Measurements from ENCODE around the gene PID1. TPM values are rescaled to one million over a fixed set of nuclear protein-coding genes. Genes with fewer than 3 reads are reported as not detected.

The PID1 gene
- total RNA-seq, 1 experiment from 2014 or later: 2.6 TPM

- no peaks in the 10 kb centered on the region for H3K4me1 Mint-ChIP-seq
- ChIA-PET CTCF (no interaction called here), POLR2A (no interaction called here)
- no peak overlapping the region for H3K27ac Mint-ChIP-seq
- no peak overlapping the region for H3K4me3 Mint-ChIP-seq
- ATAC-seq (no peak), DNase-seq (ENCODE audit: low spot score) (no peak)
- H3K9me3 Mint-ChIP-seq: peaks cover 20% of the 10 kb centered on the region
- TF ChIP-seq NR1H2 (CRISPR knock-in tag; IDR thresholded peaks at IDR 0.05): no peak
- no peak for TF ChIP-seq CDX4 (CRISPR knock-in tag; IDR thresholded peaks at IDR 0.05; ENCODE audit: borderline replicate concordance)
- TF ChIP-seq ETV6 (CRISPR knock-in tag; IDR thresholded peaks at IDR 0.05): no peak
- no peak for TF ChIP-seq PRDM15 (CRISPR knock-in tag; IDR thresholded peaks at IDR 0.05)
- TF ChIP-seq SP1 (CRISPR knock-in tag; conservative IDR thresholded peaks at IDR 0.05): no peak
- TF ChIP-seq CREB1 (CRISPR knock-in tag; IDR thresholded peaks at IDR 0.05): no peak
- no peak for TF ChIP-seq TP53 (CRISPR knock-in tag; IDR thresholded peaks at IDR 0.05)
- no peak for TF ChIP-seq ATF1 (CRISPR knock-in tag; IDR thresholded peaks at IDR 0.05)
- TF ChIP-seq CBFB (CRISPR knock-in tag; IDR thresholded peaks at IDR 0.05; ENCODE audit: low read depth): no peak
- no peaks in the 10 kb centered on the region for H3K36me3 Mint-ChIP-seq
- H3K27me3 Mint-ChIP-seq (ENCODE audit: low read depth): no peaks in the 10 kb centered on the region; the same call in 1 of the 2 replicates
Measured at GRCh38 chr2:229064749-229065148, 206.3 kb downstream of the PID1 start.

- Mint-ChIP-seq H3K27me3 (ENCODE audit: low read depth) (no peaks in the 10 kb centered on the region; the same call in 1 of the 2 replicates), H3K4me1 (peaks cover 10% of the 10 kb centered on the region), H3K9me3 (0 out of 2 replicates have a peak, but pooled peaks cover 3% of the 10 kb centered on the region), H3K36me3 (no peaks in the 10 kb centered on the region), H3K27ac (no peak overlapping the region), H3K4me3 (no peak overlapping the region)
- DNase-seq (ENCODE audit: low spot score): no peak
- ATAC-seq: no peak
- TF ChIP-seq NR1H2 (CRISPR knock-in tag; IDR thresholded peaks at IDR 0.05): no peak
- TF ChIP-seq SP1 (CRISPR knock-in tag; conservative IDR thresholded peaks at IDR 0.05): no peak
- TF ChIP-seq IRF2 (CRISPR knock-in tag; IDR thresholded peaks at IDR 0.05; ENCODE audit: borderline replicate concordance, low read depth): no peak
- no peak for TF ChIP-seq ZNF416 (CRISPR knock-in tag; IDR thresholded peaks at IDR 0.05)
- ChIA-PET CTCF (no interaction called here), POLR2A (no interaction called here)
Measured at GRCh38 chr2:229060147-229060546, 210.9 kb downstream of the PID1 start.

DNA sequence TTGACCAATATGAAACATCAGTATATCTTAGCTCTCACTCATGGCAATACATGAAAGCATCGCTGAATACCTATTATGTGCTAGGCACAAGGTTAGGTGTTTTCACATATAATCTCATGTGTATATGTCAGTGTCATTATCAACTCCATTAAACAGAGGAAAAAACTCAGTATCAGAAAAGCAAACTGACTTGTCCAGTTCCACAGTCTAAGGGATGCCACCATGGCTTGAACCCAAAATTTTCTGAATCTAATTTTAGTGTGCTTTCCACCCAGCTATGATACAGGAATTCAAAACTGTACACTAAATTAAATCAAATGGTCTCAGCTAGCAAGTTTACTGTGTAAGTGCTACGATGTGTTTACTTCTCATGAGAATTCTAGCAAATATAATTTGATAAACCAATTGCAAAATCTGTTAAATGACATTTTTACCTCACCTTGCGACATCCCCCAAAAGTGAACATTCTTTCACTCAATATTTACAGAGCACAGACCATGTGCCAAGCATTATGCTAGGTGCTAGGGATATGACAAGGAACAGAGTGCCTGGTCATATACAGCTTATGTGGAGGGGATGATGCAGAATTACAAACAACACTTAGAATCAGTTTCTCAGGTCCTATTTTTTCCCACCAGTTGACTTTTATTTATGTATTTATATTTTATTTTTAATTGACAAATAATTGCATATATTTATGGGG is 211.6 kb downstream of the PID1 start:
- no peak for ATAC-seq
- Mint-ChIP-seq H3K4me3 (no peak overlapping the region), H3K36me3 (no peaks in the 10 kb centered on the region), H3K4me1 (peaks cover 10% of the 10 kb centered on the region), H3K27me3 (ENCODE audit: low read depth) (no peaks in the 10 kb centered on the region; the same call in 1 of the 2 replicates), H3K9me3 (0 out of 2 replicates have a peak, but pooled peaks cover 3% of the 10 kb centered on the region), H3K27ac (no peak overlapping the region)
- ChIA-PET CTCF (no interaction called here), POLR2A (no interaction called here)
- no peak for DNase-seq (ENCODE audit: low spot score)
- TF ChIP-seq ZMAT4 (CRISPR knock-in tag; IDR thresholded peaks at IDR 0.05) (no peak), ZNF219 (CRISPR knock-in tag; IDR thresholded peaks at IDR 0.05; ENCODE audit: borderline replicate concordance) (no peak), ZNF263 (CRISPR knock-in tag; IDR thresholded peaks at IDR 0.05; ENCODE audit: low read depth) (no peak), ELF4 (CRISPR knock-in tag; IDR thresholded peaks at IDR 0.05; ENCODE audit: low read depth) (no peak), HMGXB4 (CRISPR knock-in tag; IDR thresholded peaks at IDR 0.05) (no peak), ZNF671 (CRISPR knock-in tag; IDR thresholded peaks at IDR 0.05) (no peak), KAT7 (CRISPR knock-in tag; IDR thresholded peaks at IDR 0.05; ENCODE audit: borderline replicate concordance) (no peak)
- TF ChIP-seq, protein P1, sequence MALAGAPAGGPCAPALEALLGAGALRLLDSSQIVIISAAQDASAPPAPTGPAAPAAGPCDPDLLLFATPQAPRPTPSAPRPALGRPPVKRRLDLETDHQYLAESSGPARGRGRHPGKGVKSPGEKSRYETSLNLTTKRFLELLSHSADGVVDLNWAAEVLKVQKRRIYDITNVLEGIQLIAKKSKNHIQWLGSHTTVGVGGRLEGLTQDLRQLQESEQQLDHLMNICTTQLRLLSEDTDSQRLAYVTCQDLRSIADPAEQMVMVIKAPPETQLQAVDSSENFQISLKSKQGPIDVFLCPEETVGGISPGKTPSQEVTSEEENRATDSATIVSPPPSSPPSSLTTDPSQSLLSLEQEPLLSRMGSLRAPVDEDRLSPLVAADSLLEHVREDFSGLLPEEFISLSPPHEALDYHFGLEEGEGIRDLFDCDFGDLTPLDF (CRISPR knock-in tag; IDR thresholded peaks at IDR 0.05): no peak
- TF ChIP-seq, protein P2, sequence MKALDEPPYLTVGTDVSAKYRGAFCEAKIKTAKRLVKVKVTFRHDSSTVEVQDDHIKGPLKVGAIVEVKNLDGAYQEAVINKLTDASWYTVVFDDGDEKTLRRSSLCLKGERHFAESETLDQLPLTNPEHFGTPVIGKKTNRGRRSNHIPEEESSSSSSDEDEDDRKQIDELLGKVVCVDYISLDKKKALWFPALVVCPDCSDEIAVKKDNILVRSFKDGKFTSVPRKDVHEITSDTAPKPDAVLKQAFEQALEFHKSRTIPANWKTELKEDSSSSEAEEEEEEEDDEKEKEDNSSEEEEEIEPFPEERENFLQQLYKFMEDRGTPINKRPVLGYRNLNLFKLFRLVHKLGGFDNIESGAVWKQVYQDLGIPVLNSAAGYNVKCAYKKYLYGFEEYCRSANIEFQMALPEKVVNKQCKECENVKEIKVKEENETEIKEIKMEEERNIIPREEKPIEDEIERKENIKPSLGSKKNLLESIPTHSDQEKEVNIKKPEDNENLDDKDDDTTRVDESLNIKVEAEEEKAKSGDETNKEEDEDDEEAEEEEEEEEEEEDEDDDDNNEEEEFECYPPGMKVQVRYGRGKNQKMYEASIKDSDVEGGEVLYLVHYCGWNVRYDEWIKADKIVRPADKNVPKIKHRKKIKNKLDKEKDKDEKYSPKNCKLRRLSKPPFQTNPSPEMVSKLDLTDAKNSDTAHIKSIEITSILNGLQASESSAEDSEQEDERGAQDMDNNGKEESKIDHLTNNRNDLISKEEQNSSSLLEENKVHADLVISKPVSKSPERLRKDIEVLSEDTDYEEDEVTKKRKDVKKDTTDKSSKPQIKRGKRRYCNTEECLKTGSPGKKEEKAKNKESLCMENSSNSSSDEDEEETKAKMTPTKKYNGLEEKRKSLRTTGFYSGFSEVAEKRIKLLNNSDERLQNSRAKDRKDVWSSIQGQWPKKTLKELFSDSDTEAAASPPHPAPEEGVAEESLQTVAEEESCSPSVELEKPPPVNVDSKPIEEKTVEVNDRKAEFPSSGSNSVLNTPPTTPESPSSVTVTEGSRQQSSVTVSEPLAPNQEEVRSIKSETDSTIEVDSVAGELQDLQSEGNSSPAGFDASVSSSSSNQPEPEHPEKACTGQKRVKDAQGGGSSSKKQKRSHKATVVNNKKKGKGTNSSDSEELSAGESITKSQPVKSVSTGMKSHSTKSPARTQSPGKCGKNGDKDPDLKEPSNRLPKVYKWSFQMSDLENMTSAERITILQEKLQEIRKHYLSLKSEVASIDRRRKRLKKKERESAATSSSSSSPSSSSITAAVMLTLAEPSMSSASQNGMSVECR (CRISPR knock-in tag; IDR thresholded peaks at IDR 0.05; ENCODE audit: borderline replicate concordance): no peak
